Hepatocyte (in vitro differentiated cells): ENCODE measurements around the gene PTPRT.

Experiments used
- EZH2 ChIP-seq: fragments of 200-600 bp; sonication (generic); IDR thresholded peaks from 2 replicates; pipeline ENCODE4 v1.6.1; 2016; ENCODE audit warnings: antibody characterized with exemption, mild to moderate bottlenecking, borderline replicate concordance
- EZH2phosphoT487 ChIP-seq: fragments of 200-600 bp; sonication (generic); IDR thresholded peaks from one replicate; pipeline ENCODE4 v1.6.1; 2018; ENCODE audit warnings: antibody characterized with exemption, mild to moderate bottlenecking, low read depth, moderate library complexity; ENCODE audit not compliant: unreplicated experiment, severe bottlenecking
- TF ChIP-seq, protein P1 (sequence below): fragments of 200-600 bp; sonication (generic); IDR thresholded peaks from 2 replicates; pipeline ENCODE4 v1.5.1; 2016; ENCODE audit warnings: antibody characterized with exemption, mild to moderate bottlenecking; ENCODE audit not compliant: poor library complexity

DNA sequence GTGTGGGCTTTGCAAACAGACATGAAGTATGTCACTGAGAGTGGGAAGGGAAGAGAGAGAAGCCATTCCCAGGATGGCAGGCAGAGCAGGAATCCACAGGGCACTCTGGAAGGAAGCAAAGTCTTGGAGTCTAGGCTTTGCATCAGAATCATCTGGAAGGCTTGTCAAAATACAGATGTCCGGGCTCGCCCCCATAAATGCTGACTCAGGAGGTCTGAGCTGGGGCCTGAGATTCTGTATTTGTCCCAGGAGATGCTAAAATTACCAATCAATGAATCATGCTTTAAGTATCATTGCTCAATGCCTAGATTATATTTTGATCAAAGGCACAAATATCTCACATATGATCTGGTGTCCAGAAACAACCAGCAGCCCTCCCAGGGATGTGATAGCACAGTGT is 46.3 kb upstream of the PTPRT start:
- TF ChIP-seq, protein P1, sequence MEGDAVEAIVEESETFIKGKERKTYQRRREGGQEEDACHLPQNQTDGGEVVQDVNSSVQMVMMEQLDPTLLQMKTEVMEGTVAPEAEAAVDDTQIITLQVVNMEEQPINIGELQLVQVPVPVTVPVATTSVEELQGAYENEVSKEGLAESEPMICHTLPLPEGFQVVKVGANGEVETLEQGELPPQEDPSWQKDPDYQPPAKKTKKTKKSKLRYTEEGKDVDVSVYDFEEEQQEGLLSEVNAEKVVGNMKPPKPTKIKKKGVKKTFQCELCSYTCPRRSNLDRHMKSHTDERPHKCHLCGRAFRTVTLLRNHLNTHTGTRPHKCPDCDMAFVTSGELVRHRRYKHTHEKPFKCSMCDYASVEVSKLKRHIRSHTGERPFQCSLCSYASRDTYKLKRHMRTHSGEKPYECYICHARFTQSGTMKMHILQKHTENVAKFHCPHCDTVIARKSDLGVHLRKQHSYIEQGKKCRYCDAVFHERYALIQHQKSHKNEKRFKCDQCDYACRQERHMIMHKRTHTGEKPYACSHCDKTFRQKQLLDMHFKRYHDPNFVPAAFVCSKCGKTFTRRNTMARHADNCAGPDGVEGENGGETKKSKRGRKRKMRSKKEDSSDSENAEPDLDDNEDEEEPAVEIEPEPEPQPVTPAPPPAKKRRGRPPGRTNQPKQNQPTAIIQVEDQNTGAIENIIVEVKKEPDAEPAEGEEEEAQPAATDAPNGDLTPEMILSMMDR: no peak
- TF ChIP-seq EZH2phosphoT487: no peak
- no peak for TF ChIP-seq EZH2
